ENCODE data around the gene CGB3. TPM values are rescaled to one million over a fixed set of nuclear protein-coding genes. Genes with fewer than 3 reads are reported as not detected.

The CGB3 gene
- total RNA-seq, 4 donors from 2014 or later: not detected

DNA sequence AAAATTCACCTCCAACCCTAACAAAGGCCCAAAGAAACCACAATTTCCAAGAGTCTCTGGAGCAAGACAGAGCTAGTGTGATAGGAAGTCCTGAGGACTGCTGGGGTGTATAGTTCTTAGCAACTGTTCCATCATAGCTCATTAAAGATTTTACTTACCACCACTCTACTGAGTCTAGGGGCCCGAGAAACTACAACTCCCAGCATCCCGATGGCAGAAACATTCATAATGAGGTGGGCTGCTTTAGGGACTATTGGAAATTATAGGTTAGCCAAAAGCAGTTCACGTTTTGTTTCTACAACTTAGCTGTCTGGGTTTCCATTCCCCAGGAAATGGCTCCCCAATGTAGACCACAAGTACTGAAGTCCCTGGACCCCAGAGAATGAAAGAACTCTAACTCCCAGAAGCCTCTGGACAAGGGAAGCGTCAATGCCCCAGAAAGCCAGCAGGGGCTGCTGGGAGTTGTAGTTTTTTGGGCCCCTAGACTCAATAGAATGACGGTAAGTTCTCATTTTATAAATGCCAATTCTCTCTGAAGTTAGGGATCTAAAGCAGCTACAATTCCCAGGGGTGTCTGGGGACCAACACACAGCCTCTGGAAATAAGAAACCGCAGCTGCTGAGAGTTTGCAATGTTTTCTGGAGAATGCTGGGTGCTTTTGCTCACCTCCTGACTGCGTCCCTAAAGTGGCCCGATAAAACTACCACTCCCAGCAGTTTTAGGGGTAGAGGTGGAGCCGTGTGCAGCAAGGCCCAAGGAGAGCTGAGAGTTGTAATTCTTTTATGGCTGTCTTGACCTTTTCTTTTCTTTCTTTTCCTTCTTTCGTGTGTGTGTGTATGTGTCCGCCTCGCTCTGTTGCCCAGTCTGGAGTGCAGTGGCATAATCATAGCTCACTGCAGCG, 47.9 kb downstream of the CGB3 start:
- H3K4me3 ChIP-seq (ENCODE audit: low read depth, poor library complexity, severe bottlenecking): no peak overlapping the region

More for the DNA sequence above, 47.9 kb downstream of the CGB3 start:
- intact Hi-C loops (cut with DNase I; ENCODE audit: low total_unique reads): no loop called here
- no peak for TF ChIP-seq POLR2A (IDR thresholded peaks at IDR 0.05)
- TF ChIP-seq CTCF (IDR thresholded peaks at IDR 0.05): no peak
- DNase-seq (ENCODE audit: low spot score in 2 of 2): no peak
- 88 to 91% methylated on average over 13 of the region's 13 CpGs for WGBS, 2 donors

Small RNAs within 50 kb of the gene (microRNA-seq; reads per million reads assigned to microRNA genes)
- 0 reads per million in 2 donors for gene MIR6798 (ENCODE audit: borderline number of aligned reads in 1 of 2, borderline replicate concordance in 2 of 2)

Other genes with a start within 250 kb of the CGB3 start
- gene BCAT2, start 213.3 kb downstream of the CGB3 start, total RNA-seq: 10 to 100 TPM; 20.3 to 61.4 (median 38.6) TPM
- 1 to 10 TPM; 1.6 to 6.6 (median 5.4) TPM for gene HSD17B14, start 187.8 kb downstream of the CGB3 start, total RNA-seq
- 1 to 10 TPM; 2.9 to 7.2 (median 6.3) TPM for gene PLEKHA4, start 155.7 kb downstream of the CGB3 start, total RNA-seq
- gene PPP1R15A, start 151.9 kb downstream of the CGB3 start, total RNA-seq: 100 to 1,000 TPM in 1 of 4 donors, 10 to 100 TPM in 3; 91.6 to 152 (median 97.5) TPM
- not detected for gene TULP2, start 125.6 kb downstream of the CGB3 start, total RNA-seq
- gene NUCB1, start 124.0 kb downstream of the CGB3 start, total RNA-seq: 100 to 1,000 TPM; 162 to 269 (median 189) TPM
- not detected for gene DHDH, start 90.6 kb downstream of the CGB3 start, total RNA-seq
- 10 to 100 TPM; 15.5 to 36.3 (median 31.1) TPM for gene BAX, start 69.5 kb downstream of the CGB3 start, total RNA-seq
- 1,000 to 10,000 TPM; 1,012 to 1,617 (median 1,174) TPM for gene FTL, start 59.0 kb downstream of the CGB3 start, total RNA-seq
- gene GYS1, start 31.0 kb downstream of the CGB3 start, total RNA-seq: 10 to 100 TPM; 16.4 to 33.3 (median 20.5) TPM
- gene RUVBL2, start 30.4 kb downstream of the CGB3 start, total RNA-seq: 10 to 100 TPM; 61.3 to 83.8 (median 83.3) TPM
- gene LHB, start 7.2 kb downstream of the CGB3 start, total RNA-seq: 1 to 10 TPM in 3 of 4 donors, not detected in 1; 1.2 to 4.2 (median 1.8) TPM
- gene CGB2, start 7.6 kb upstream of the CGB3 start, total RNA-seq: not detected
- gene CGB1, start 12.6 kb upstream of the CGB3 start, total RNA-seq: 1 to 10 TPM in 1 of 4 donors, not detected in 3; 2.2 TPM
- gene CGB5, start 19.5 kb upstream of the CGB3 start, total RNA-seq: not detected
- not detected for gene CGB8, start 24.8 kb upstream of the CGB3 start, total RNA-seq
- 1 to 10 TPM; 1.0 to 8.8 (median 2.2) TPM for gene CGB7, start 33.4 kb upstream of the CGB3 start, total RNA-seq
- 10 to 100 TPM in 1 of 4 donors, 1 to 10 TPM in 3; 7.4 to 16.8 (median 8.4) TPM for gene NTF4, start 40.5 kb upstream of the CGB3 start, total RNA-seq
- gene KCNA7, start 48.4 kb upstream of the CGB3 start, total RNA-seq: under 1 TPM in 1 of 4 donors, not detected in 3; 0.06 TPM
- gene SNRNP70, start 61.1 kb upstream of the CGB3 start, total RNA-seq: 100 to 1,000 TPM; 172 to 375 (median 285) TPM
- 10 to 100 TPM; 53.9 to 62.5 (median 54.7) TPM for gene LIN7B, start 90.0 kb upstream of the CGB3 start, total RNA-seq
- gene C19orf73, start 94.8 kb upstream of the CGB3 start, total RNA-seq: 10 to 100 TPM in 1 of 4 donors, 1 to 10 TPM in 3; 4.9 to 11.2 (median 8.9) TPM
- gene PPFIA3, start 95.2 kb upstream of the CGB3 start, total RNA-seq: 10 to 100 TPM; 52.3 to 78.1 (median 64.4) TPM
- 1 to 10 TPM; 1.1 to 4.0 (median 1.2) TPM for gene HRC, start 131.1 kb upstream of the CGB3 start, total RNA-seq
- gene TRPM4, start 133.5 kb upstream of the CGB3 start, total RNA-seq: 10 to 100 TPM; 50.7 to 76.2 (median 70.3) TPM

Data from lower leg skin (tissue), 4 donors.